DOHH2 (cell line): Measurements from ENCODE around the gene ST3GAL5.

ENCODE experiments used
- H3F3A ChIP-seq: fragments of 200-600 bp; sonication (generic), shearing (Covaris generic); 2 replicates; pipeline ENCODE4 v1.6.0; 2016; ENCODE audit warnings: antibody characterized with exemption, mild to moderate bottlenecking; ENCODE audit not compliant: control insufficient read depth, insufficient read depth
- H3K27ac ChIP-seq: fragments of 200-600 bp; sonication (generic); 2 replicates; pipeline ENCODE4 v1.5.1; 2014; ENCODE audit warnings: low read depth, mild to moderate bottlenecking, low read length, moderate library complexity
- H3K27me3 ChIP-seq: fragments of 200-600 bp; sonication (generic); 2 replicates; pipeline ENCODE4 v1.6.1; 2014; ENCODE audit warnings: mild to moderate bottlenecking, low read length, mixed read lengths; ENCODE audit not compliant: control insufficient read depth
- H3K36me3 ChIP-seq: fragments of 200-600 bp; sonication (generic); 2 replicates; pipeline ENCODE4 v1.6.1; 2014; ENCODE audit warnings: mild to moderate bottlenecking, low read length, moderate library complexity, mixed read lengths; ENCODE audit not compliant: control insufficient read depth
- H3K4me1 ChIP-seq: fragments of 200-600 bp; sonication (generic); 2 replicates; pipeline ENCODE4 v1.6.1; 2014; ENCODE audit warnings: mild to moderate bottlenecking, low read length, mixed read lengths; ENCODE audit not compliant: control insufficient read depth
- H3K4me2 ChIP-seq: fragments of 200-600 bp; sonication (generic); 2 replicates; pipeline ENCODE4 v1.6.0; 2014; ENCODE audit warnings: mild to moderate bottlenecking, low read length, moderate library complexity
- H3K4me3 ChIP-seq: fragments of 200-600 bp; sonication (generic); 2 replicates; pipeline ENCODE4 v1.5.1; 2014; ENCODE audit warnings: mild to moderate bottlenecking, low read length, mixed read lengths
- H3K79me2 ChIP-seq: fragments of 200-600 bp; sonication (generic); 2 replicates; pipeline ENCODE4 v1.6.1; 2014; ENCODE audit warnings: mild to moderate bottlenecking, low read length, mixed read lengths; ENCODE audit not compliant: control insufficient read depth
- H3K9me2 ChIP-seq: fragments of 200-600 bp; sonication (generic); replicated peaks from 2 replicates; pipeline ENCODE4 v1.6.1; 2014; ENCODE audit warnings: mild to moderate bottlenecking, low read length, mixed read lengths; ENCODE audit not compliant: control insufficient read depth
- H3K9me3 ChIP-seq: fragments of 200-600 bp; sonication (generic); 2 replicates; pipeline ENCODE4 v1.6.1; 2014; ENCODE audit warnings: antibody characterized with exemption, low read length, mixed read lengths; ENCODE audit not compliant: control insufficient read depth, insufficient read depth
- H4K20me1 ChIP-seq: fragments of 200-600 bp; sonication (generic); 2 replicates; pipeline ENCODE4 v1.6.0; 2014; ENCODE audit warnings: low read depth, mild to moderate bottlenecking, antibody characterized with exemption, low read length, moderate library complexity; ENCODE audit not compliant: control insufficient read depth, insufficient read depth
- CTCF ChIP-seq: fragments of 200-600 bp; sonication (generic); IDR thresholded peaks from one replicate; pipeline ENCODE4 v1.5.1; 2014; ENCODE audit warnings: antibody characterized with exemption, mild to moderate bottlenecking, low read depth, low read length; ENCODE audit not compliant: poor library complexity, severe bottlenecking
- EZH2phosphoT487 ChIP-seq: fragments of 200-600 bp; sonication (generic); IDR thresholded peaks from 2 replicates; pipeline ENCODE4 v1.6.1; 2017; ENCODE audit warnings: borderline replicate concordance, mild to moderate bottlenecking, antibody characterized with exemption, low read length, moderate library complexity, mixed read lengths

The ST3GAL5 gene

DNA sequence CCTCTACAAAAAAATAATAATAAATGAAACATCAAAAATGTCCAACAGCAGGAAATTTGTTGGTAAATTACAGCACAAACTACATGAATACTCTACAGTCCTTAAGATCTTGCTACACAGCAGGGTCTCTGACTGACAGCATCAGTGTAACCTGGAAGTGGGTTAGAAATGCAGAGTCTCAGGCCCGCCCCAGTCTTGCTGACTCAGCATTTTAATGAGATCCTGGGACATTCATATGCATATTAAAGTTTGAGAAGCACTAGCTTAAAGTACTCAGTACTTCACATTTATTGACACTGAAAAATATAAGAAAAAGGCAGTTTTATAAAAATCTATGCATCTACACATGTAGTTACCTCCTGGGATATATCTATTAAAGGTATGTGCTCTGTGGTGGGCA is 21.7 kb downstream of the ST3GAL5 start:
- peaks cover 3% of the 10 kb centered on the region; the same call in 1 of the 2 replicates for H4K20me1 ChIP-seq

DNA sequence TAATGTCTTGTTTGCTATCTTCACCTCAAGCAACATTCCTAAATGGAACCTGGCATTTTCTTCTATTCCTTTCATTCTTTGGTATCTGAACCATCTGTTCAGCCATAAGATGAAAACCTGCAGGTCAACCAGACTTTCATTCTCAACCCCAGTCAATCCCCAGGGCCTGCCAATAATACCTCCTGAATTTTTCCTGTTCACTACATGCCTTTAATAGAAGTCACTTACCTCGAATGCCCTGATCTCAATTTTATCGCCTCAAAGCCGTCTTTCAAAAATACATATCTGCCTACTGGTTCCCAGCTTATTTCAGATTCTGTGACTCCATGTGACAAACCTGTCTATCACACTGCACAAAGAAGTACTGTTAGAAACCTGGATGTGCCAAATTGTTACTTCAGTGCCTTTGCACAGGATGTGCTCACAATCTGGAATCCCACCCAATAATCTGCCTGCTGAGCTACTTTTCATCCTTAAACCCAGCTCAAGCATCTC is 22.6 kb downstream of the ST3GAL5 start:
- Histone ChIP-seq H3K27me3 (peaks cover 12% of the 10 kb centered on the region), H3K27ac (no peak overlapping the region), H3K9me2 (no peaks in the 10 kb centered on the region), H3K36me3 (no peaks in the 10 kb centered on the region), H3F3A (no peaks in the 10 kb centered on the region), H4K20me1 (peaks cover 3% of the 10 kb centered on the region; the same call in 1 of the 2 replicates), H3K4me1 (no peaks in the 10 kb centered on the region), H3K79me2 (no peaks in the 10 kb centered on the region), H3K9me3 (no peaks in the 10 kb centered on the region), H3K4me3 (no peak overlapping the region), H3K4me2 (no peak overlapping the region)
- TF ChIP-seq EZH2phosphoT487 (no peak), CTCF (no peak)

More for the DNA sequence above, 21.7 kb downstream of the ST3GAL5 start:
- no peak overlapping the region for H3K4me3 ChIP-seq
- no peak overlapping the region for H3K27ac ChIP-seq
- H3K4me2 ChIP-seq = no peak overlapping the region
- H3F3A ChIP-seq = no peaks in the 10 kb centered on the region
- H3K79me2 ChIP-seq = no peaks in the 10 kb centered on the region
- H3K9me3 ChIP-seq = no peaks in the 10 kb centered on the region
- no peak for TF ChIP-seq EZH2phosphoT487
- TF ChIP-seq CTCF = no peak
- no peaks in the 10 kb centered on the region for H3K9me2 ChIP-seq
- no peaks in the 10 kb centered on the region for H3K36me3 ChIP-seq
- H3K27me3 ChIP-seq = peaks cover 12% of the 10 kb centered on the region
- no peaks in the 10 kb centered on the region for H3K4me1 ChIP-seq

GRCh38 chr2:85865539-85866164 is 23.1 kb downstream of the ST3GAL5 start:
- no peaks in the 10 kb centered on the region for H3K36me3 ChIP-seq
- no peak overlapping the region for H3K4me2 ChIP-seq
- H3K27me3 ChIP-seq = peaks cover 12% of the 10 kb centered on the region
- H3K79me2 ChIP-seq = no peaks in the 10 kb centered on the region
- no peak overlapping the region for H3K4me3 ChIP-seq
- H3F3A ChIP-seq = no peaks in the 10 kb centered on the region
- H3K4me1 ChIP-seq = no peaks in the 10 kb centered on the region
- TF ChIP-seq CTCF (no peak), EZH2phosphoT487 (no peak)
- no peaks in the 10 kb centered on the region for H3K9me3 ChIP-seq
- peaks cover 3% of the 10 kb centered on the region; the same call in 1 of the 2 replicates for H4K20me1 ChIP-seq
- no peaks in the 10 kb centered on the region for H3K9me2 ChIP-seq
- no peak overlapping the region for H3K27ac ChIP-seq
